OCI-M1 (cell line): ENCODE measurements around the gene BOD1L2.

ENCODE experiments used
- DNase-seq: peaks from one replicate; lab custom pipeline; 2025; lab: John Stamatoyannopoulos, UW

Gene BOD1L2

GRCh38 chr18:57150081-57150480, 3.2 kb downstream of the BOD1L2 start:
- DNase-seq = no peak

DNA sequence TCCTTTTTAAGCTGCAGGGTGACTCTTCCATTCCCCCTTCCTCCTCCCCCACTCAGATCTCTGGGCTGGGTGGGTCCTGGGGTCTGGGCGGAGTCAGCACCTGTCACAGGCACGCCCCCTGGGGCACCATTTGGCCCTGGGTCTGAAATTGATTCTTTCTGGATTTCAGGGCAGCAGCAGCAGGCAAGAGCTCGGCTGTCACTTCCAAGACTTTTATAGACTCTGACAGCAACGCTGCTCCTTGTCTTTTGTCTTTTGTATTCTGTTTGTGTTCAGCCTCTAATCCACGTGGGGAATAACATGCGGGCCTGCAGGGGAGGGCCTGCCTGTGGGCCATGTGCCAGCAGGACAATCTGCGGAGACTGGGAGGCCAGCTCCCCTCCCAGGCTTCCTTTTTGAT, 3.9 kb downstream of the BOD1L2 start:
- DNase-seq = no peak

GRCh38 chr18:57154191-57154830, 7.4 kb downstream of the BOD1L2 start:
- DNase-seq = no peak

GRCh38 chr18:57164401-57164800, 17.5 kb downstream of the BOD1L2 start:
- no peak for DNase-seq

GRCh38 chr18:57167617-57168308, 20.9 kb downstream of the BOD1L2 start:
- DNase-seq = no peak

- DNase-seq = no peak
These were observed 24.1 kb downstream of the BOD1L2 start for GRCh38 chr18:57171026-57171425.

- DNase-seq = peak; percentile 11
These were observed 28.6 kb downstream of the BOD1L2 start for GRCh38 chr18:57175532-57175931.

GRCh38 chr18:57185434-57185833, 38.5 kb downstream of the BOD1L2 start:
- DNase-seq = no peak

DNA sequence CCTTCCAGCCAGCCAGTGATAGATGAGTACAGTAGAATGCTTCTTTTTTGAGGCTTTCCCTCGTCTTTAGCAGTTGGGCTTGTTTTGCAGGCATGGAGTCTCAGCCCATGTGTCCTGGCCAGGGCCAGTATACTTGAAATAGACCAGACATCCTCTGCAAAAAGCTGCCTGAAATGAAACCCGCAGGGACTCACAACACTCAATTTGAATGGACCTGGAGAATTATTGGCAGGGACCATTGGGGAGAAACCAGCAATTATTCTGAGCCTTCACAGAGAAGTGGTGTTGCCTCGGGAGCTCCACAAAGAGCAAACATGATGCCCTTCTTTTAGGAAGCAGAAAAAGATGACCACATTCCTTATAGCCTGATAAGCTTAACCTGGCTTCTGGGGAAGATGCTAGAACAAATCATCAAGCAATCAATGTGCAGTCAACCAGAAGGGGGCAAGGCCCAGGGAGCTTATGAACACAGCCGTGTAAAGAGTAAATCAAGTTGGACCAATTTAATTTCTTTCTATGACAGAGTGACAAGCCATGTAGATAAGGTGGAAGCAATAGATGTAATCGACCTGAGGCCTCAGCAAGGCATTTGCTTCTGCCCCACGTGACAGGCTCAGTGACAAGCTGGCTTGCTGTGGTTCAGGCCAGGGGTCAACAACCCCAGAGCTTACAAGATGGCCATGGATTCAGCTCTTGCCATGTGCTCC, 42.1 kb downstream of the BOD1L2 start:
- no peak for DNase-seq

- no peak for DNase-seq
These were observed 43.1 kb downstream of the BOD1L2 start for GRCh38 chr18:57190026-57190425.

- no peak for DNase-seq
These were observed 47.2 kb downstream of the BOD1L2 start for GRCh38 chr18:57194070-57194469.

- no peak for DNase-seq
These were observed 47.7 kb downstream of the BOD1L2 start for GRCh38 chr18:57194622-57195021.

DNA sequence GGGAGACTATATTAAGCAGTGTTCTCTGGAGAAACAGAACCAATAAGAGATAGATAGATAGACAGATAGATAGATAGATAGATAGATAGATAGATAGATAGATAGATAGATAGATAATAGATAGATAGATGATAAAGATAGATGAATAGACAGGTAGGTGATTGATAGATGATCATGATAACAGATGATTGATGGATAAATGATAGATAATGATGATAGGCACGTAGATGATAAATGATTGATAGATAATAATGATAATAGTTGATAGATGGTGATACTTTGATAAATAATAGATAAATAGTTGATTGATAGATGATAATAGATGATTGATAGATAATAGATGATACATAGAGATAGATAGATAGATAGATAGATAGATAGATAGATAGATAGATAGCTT, 48.5 kb downstream of the BOD1L2 start:
- no peak for DNase-seq

DNA sequence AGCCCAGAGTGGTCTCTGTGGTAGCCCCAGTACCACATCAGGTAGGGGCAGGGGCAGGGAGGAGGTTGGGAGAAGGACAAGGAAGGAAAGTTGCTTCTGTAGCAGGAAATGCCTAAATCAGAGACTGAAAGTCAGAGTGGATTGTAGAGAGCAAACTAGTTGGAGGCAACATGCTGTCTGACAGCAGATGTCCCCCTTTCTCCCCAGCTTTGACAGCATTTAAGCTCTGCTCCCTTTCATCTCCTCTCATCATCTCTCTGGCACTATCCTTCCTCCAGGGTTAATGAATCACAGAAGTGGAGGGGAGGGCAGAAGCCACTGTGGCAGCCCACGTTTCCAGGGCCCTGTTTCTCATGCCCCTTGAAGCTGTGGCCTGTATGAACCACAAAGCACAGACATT, 50.4 kb downstream of the BOD1L2 start:
- DNase-seq = no peak

DNA sequence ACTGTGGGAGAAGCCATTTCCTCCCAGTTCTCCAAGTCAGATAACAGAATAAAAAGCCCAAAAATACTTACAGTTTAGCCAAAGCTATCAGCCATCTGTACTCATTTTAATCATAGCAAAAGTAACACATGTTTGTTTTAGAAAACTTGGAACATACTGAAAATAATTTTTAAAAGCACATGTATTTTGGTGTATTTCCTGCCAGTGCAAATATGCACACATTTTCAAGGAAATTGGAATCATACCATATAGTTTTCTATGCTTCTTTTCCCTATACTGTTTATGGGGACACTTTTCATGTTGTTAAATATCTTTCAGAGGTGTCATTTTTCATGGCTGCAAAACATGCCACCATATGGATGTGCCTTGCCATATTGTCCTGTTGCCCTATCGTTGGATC, 51.2 kb downstream of the BOD1L2 start:
- DNase-seq = no peak
